ENCODE data around the gene CKAP5.

CKAP5 gene

GRCh38 chr11:46876471-46876870, 30.4 kb upstream of the CKAP5 start:
- TF ChIP-seq EZH2phosphoT487 (conservative IDR thresholded peaks at IDR 0.05; ENCODE audit: low read length) = no peak
- TF ChIP-seq CTCF (IDR thresholded peaks at IDR 0.05; ENCODE audit: insufficient read depth, low read length, poor library complexity, severe bottlenecking) = no peak
- Histone ChIP-seq H3K4me3 (ENCODE audit: insufficient read depth, low read length, poor library complexity, severe bottlenecking) (no peak overlapping the region), H3K27ac (ENCODE audit: low read depth, low read length) (no peak overlapping the region), H3K27me3 (ENCODE audit: low read length) (no peaks in the 10 kb centered on the region), H3K9me2 (replicated peaks; ENCODE audit: insufficient read depth, low read length) (no peaks in the 10 kb centered on the region), H3K9me3 (ENCODE audit: insufficient read depth, low read length) (no peaks in the 10 kb centered on the region), H3K4me2 (ENCODE audit: low read depth, low read length, poor library complexity, severe bottlenecking) (no peak overlapping the region), H4K20me1 (ENCODE audit: low read depth, low read length) (no peaks in the 10 kb centered on the region), H3F3A (ENCODE audit: insufficient read depth) (no peaks in the 10 kb centered on the region), H3K9ac (ENCODE audit: low read length) (no peak overlapping the region), H3K79me2 (ENCODE audit: insufficient read depth, low read length) (no peaks in the 10 kb centered on the region), H3K36me3 (ENCODE audit: low read length) (no peaks in the 10 kb centered on the region), H2AFZ (ENCODE audit: low read depth, low read length, severe bottlenecking) (no peak overlapping the region)

- Histone ChIP-seq H3K27ac (ENCODE audit: low read depth, low read length) (no peak overlapping the region), H3K27me3 (ENCODE audit: low read length) (no peaks in the 10 kb centered on the region), H3K4me2 (ENCODE audit: low read depth, low read length, poor library complexity, severe bottlenecking) (no peak overlapping the region), H3F3A (ENCODE audit: insufficient read depth) (no peaks in the 10 kb centered on the region), H3K9me3 (ENCODE audit: insufficient read depth, low read length) (no peaks in the 10 kb centered on the region), H2AFZ (ENCODE audit: low read depth, low read length, severe bottlenecking) (no peak overlapping the region), H4K20me1 (ENCODE audit: low read depth, low read length) (no peaks in the 10 kb centered on the region), H3K36me3 (ENCODE audit: low read length) (no peaks in the 10 kb centered on the region), H3K9me2 (replicated peaks; ENCODE audit: insufficient read depth, low read length) (no peaks in the 10 kb centered on the region), H3K9ac (ENCODE audit: low read length) (no peak overlapping the region), H3K79me2 (ENCODE audit: insufficient read depth, low read length) (no peaks in the 10 kb centered on the region), H3K4me3 (ENCODE audit: insufficient read depth, low read length, poor library complexity, severe bottlenecking) (no peak overlapping the region)
- no peak for TF ChIP-seq EZH2phosphoT487 (conservative IDR thresholded peaks at IDR 0.05; ENCODE audit: low read length)
- TF ChIP-seq CTCF (IDR thresholded peaks at IDR 0.05; ENCODE audit: insufficient read depth, low read length, poor library complexity, severe bottlenecking) = no peak
Observed at GRCh38 chr11:46874586-46874985, 28.5 kb upstream of the CKAP5 start.

GRCh38 chr11:46868912-46869311, 22.8 kb upstream of the CKAP5 start:
- no peaks in the 10 kb centered on the region for H3K36me3 ChIP-seq (ENCODE audit: low read length)
- H3K9me2 ChIP-seq (replicated peaks; ENCODE audit: insufficient read depth, low read length) = no peaks in the 10 kb centered on the region
- H3K27me3 ChIP-seq (ENCODE audit: low read length) = no peaks in the 10 kb centered on the region
- H3K9me3 ChIP-seq (ENCODE audit: insufficient read depth, low read length) = no peaks in the 10 kb centered on the region
- H3K27ac ChIP-seq (ENCODE audit: low read depth, low read length) = no peak overlapping the region
- H3K9ac ChIP-seq (ENCODE audit: low read length) = no peak overlapping the region
- no peak overlapping the region for H2AFZ ChIP-seq (ENCODE audit: low read depth, low read length, severe bottlenecking)
- H3K79me2 ChIP-seq (ENCODE audit: insufficient read depth, low read length) = no peaks in the 10 kb centered on the region
- TF ChIP-seq CTCF (IDR thresholded peaks at IDR 0.05; ENCODE audit: insufficient read depth, low read length, poor library complexity, severe bottlenecking) (no peak), EZH2phosphoT487 (conservative IDR thresholded peaks at IDR 0.05; ENCODE audit: low read length) (no peak)
- no peak overlapping the region for H3K4me3 ChIP-seq (ENCODE audit: insufficient read depth, low read length, poor library complexity, severe bottlenecking)
- no peaks in the 10 kb centered on the region for H4K20me1 ChIP-seq (ENCODE audit: low read depth, low read length)
- no peak overlapping the region for H3K4me2 ChIP-seq (ENCODE audit: low read depth, low read length, poor library complexity, severe bottlenecking)
- H3F3A ChIP-seq (ENCODE audit: insufficient read depth) = no peaks in the 10 kb centered on the region

All from SU-DHL-6 (cell line).